HG03469 (cell line): ENCODE data around the gene SYT9.

Experiments used
- ATAC-seq: cut with Tn5 transposase; IDR thresholded peaks from one replicate; pipeline ENCODE4 v1.9.1; 2021; ENCODE audit warnings: mild to moderate bottlenecking, moderate library complexity, moderate number of reproducible peaks; ENCODE audit not compliant: unreplicated experiment

SYT9 gene, protein sequence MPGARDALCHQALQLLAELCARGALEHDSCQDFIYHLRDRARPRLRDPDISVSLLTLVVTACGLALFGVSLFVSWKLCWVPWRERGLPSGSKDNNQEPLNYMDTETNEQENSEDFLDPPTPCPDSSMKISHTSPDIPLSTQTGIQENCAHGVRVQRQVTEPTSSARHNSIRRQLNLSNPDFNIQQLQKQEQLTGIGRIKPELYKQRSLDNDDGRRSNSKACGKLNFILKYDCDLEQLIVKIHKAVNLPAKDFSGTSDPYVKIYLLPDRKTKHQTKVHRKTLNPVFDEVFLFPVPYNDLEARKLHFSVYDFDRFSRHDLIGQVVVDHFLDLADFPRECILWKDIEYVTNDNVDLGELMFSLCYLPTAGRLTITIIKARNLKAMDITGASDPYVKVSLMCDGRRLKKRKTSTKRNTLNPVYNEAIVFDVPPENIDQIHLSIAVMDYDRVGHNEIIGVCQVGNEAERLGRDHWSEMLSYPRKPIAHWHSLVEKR

DNA sequence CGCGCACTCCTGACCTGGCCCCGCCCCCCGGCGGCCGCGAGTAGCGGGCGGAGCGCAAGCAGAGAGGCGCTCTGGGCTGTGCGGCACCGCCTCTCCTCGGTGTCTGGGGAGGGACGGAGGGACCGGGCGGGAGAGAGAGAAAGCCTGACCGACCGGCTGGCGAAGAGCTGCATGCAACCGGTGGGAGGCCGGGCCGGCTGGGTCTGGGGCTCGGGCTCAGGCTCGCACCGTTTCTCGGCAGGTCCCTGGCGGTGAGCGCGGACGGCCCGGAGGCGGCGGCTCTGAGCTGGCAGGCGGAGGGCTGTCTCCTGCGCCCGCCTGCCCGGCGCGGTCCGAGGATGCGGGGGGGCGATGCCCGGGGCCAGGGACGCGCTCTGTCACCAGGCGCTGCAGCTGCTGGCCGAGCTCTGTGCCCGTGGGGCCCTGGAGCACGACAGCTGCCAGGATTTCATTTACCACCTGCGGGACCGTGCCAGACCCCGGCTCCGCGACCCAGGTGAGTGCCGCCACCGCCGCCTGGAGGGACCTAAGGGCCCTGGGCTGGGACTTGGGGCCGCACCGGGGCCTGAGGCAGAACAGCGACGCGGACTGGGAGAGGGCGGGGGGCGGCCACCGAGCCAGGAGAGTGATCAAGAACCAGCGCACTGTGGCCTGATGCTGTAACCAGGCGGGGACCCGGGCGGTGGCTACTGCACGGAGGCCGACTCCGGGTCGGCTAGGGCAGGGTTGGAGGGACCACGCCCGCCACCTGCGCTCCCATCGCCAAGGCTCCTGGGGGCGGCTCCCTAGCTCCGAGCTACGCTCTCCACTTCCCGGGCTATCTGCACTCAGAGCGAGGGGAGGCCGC is at the start of gene SYT9:
Gene SYT9, plus strand, starts transcription at position 69 of the 847 bp plus-strand sequence. Its CDS starts 283 bp downstream, at position 352.
- ATAC-seq, result no peak

- no peak for ATAC-seq
Observed at GRCh38 chr11:7202412-7202811, 49.3 kb upstream of the SYT9 start.

DNA sequence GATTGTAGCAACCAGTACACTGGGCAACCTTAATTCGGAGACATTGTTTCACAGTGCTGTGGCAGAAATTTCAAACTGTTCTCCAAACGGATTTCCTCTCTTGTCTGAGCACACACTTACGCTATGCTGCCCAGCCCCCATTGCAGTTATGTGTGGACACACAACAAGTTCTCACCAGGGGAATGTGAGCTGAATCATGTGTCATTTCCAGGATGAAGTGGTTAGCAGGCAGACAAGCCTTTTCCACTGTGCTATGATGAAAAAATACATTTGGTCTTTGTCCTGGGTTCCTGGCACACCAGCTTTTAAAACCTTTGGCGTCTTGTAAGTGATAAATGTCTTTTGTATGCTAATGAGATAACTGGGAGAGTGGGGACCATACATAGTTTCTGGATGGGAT is 46.9 kb upstream of the SYT9 start:
- ATAC-seq, result no peak

GRCh38 chr11:7208391-7208790 is 43.3 kb upstream of the SYT9 start:
- no peak for ATAC-seq

DNA sequence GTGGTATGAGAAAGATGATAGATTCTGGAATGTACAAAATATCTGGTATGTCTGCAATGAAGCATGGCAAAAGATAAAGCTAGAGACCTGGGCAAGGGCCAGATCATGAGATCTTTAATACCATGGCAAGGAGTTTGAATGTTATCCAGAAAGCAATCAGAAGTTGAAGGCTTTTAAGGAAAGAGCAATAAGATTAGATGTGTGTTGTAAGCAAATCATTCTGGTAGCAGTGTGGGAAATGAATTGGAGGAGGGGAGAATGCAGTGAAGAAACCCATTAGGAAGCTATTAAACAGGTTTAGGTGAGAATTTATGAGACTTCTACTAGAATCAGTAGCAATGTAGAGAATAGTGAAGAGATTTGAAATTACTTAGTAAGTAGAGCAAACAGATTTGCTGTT is 32.2 kb upstream of the SYT9 start:
- ATAC-seq, result no peak

- no peak for ATAC-seq
Observed at GRCh38 chr11:7220636-7221035, 31.1 kb upstream of the SYT9 start.

- no peak for ATAC-seq
Observed at GRCh38 chr11:7222619-7223018, 29.1 kb upstream of the SYT9 start.

- no peak for ATAC-seq
Observed at GRCh38 chr11:7239877-7240276, 11.8 kb upstream of the SYT9 start.

DNA sequence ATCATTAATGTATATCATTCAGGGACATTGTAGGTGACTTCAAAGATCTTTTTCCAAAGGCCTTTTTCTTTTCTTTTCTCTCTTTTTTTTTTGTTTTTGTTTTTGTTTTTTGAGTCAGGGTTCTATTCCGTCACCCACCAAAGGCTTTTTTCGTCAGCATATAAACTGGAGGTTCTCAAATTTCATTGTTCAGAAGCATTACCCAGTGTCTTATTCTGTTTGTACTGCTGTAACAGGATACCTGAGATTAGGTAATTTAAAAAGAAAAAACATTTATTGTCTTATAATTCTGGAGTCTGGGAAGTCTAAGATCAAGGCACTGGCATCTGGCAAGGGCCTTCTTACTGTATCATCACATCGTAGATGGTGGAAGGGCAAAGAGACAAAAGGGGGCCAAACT is 6.4 kb upstream of the SYT9 start:
- ATAC-seq, result no peak

DNA sequence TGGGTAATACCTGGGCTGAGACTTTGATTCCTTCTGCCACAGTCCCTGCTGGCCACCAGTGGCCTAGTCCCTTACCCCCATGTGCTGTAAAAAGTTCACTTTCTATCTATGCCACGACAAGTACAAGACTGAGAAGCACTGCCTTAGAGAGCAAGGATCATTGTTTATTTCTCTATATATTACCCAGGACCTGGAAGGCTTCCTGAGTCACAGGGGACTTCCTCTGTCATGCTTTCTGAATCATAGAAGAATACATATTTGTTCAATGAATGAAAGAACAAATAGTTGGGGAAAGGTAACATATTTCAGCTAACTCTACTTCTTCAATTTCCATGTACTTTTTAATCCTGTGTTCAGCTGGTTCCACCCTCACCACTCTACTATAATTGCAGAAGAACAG is 5.5 kb upstream of the SYT9 start:
- no peak for ATAC-seq

- ATAC-seq, result no peak
Observed at GRCh38 chr11:7250166-7250565, 1.5 kb upstream of the SYT9 start.

DNA sequence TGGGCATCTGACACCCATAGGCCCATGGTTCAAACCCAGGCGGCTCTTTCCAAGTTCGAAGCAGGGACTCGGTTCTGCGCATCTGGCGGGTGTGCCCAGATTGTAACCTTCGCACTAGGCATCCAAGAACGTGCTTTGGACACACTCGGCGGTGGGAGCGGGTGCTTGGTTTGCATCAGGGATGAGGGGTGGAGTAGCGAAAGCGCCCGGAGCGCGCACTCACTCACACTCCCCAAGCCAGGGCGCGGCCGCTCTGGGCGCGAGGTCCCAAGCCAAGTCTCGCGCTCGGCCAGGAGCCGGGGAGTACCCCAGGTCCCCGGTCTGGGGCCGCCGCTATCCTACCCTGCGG is 243 bp upstream of the SYT9 start:
- no peak for ATAC-seq

GRCh38 chr11:7252683-7253213 is 1.0 kb downstream of the SYT9 start:
- ATAC-seq, result no peak

DNA sequence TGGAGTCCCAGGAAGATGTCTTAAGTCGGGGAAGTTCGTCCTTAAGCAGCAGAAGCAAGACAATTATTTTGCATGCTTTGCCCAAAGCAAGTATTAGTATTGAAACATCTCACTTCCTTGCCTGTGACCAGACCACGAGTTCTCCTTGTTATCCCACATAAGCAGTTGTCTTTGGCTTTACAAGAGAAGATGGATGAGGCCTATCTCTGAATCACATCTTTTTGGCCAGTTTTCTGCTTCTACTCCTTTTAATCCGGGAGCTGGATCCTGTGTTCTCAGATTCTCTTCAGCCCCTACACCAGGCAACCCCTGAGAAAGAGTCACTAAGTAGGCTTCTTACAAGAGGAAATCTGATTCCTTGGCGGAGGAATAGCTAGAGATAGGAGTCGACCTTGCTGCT is 2.1 kb downstream of the SYT9 start:
- no peak for ATAC-seq

DNA sequence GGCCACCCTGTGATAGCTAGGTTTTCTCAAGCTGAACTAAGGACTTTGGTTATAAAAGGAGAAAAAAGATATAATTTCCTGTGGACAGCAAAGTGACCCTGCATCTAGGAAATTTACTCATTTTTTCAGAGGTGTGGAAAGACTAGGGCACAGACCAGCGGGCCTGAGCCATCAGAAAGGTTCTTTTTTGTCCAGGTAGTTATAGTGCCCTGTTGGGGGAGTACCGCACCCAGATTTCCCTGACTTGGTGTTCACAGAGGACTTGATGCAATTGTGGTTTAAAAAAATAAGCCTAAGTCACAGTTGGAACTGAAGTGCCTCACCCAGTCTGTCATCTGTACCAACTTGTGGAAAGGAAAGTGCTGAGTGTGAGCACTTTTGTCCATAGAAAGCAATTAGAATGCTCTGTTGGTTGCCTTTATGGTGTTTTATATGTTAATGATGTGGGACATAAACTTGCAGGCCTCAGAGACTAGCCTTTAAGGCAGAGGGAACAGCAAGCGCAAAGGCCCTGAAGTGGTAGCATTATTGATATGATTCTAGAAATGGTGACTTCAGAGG is 3.1 kb downstream of the SYT9 start:
- no peak for ATAC-seq

DNA sequence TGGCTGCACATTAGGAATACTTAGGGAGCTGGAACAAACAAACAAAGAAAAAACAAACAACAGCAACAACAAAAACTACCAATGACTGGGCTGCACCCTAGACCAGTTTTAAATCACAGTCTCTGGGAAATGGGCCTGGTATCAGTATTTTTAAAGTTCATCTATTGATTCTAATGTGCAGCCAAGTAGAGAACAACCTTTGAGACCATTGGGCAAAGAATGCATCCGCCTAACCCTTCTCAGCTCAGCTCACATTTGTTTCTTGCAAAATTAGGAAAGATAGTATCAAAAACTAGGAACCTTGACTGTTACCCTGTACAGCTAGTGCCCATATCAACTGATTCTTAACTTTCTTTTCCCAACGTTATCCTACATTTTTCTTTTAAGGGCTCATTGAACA is 5.2 kb downstream of the SYT9 start:
- no peak for ATAC-seq

DNA sequence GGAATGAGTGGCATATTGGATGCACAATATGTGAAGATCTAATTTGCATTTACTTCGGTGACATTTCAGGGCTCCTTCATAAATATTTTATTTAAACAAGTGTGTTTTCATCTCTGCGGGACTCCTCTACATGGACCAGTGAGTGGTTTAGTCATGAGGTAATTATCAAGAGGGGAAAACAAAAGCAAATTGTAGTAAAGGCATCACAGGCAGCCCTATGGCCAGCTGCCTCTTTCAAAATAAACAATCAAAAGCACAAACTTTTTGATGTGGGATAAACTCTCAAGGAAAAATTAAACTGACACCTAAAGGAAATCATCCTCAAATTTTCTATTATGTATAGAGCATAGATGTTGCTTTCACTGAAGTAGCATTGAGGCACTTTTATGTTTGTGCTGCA is 6.0 kb downstream of the SYT9 start:
- no peak for ATAC-seq

DNA sequence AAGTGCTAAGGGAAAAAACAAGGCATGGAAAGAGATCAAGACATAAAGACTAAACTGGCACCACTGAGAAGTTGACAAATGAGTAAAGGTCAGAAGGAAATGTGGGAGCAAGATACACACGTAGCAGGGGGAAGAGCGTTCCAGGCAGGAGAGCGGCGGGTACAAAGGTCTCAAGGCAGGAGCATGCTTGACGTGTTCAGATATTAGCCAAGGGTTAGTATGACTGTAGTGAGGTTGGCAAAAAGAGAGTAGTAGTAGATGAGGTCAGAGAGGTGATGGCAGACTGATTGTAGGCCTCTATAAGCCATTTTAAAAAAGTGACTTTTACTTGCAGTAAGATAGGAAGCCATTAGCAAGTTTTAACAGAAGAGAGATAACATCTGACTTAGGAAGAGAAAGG is 9.9 kb downstream of the SYT9 start:
- ATAC-seq, result no peak

GRCh38 chr11:7262672-7263071 is 11.0 kb downstream of the SYT9 start:
- ATAC-seq, result no peak

DNA sequence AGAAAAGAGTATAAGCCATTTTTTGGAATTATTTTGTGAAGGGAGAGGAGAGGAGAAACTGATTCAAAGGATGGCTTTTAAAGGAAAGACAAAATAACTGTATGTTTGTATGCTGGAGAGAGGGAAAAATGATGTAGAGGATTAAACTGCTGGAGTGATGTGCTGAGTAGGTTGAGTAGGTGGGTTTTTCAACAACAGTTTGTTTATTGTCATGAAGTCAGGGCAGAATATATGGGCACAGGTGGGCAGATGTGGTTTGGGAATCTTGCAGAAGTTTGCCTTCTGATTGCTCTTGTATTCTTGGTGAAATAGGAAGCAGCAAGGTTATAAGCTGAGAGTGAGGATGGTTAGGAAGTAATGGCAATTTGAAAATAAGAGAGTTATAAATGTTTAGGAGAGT is 12.1 kb downstream of the SYT9 start:
- ATAC-seq, result no peak

GRCh38 chr11:7268758-7269157 is 17.1 kb downstream of the SYT9 start:
- no peak for ATAC-seq
